ENCODE data around the gene RPL28.
"Not testable (repeated sequence)": the region's sequence is repeated elsewhere in the genome, so short reads cannot be mapped to it uniquely, and the experiment has no call there.

The RPL28 gene

DNA sequence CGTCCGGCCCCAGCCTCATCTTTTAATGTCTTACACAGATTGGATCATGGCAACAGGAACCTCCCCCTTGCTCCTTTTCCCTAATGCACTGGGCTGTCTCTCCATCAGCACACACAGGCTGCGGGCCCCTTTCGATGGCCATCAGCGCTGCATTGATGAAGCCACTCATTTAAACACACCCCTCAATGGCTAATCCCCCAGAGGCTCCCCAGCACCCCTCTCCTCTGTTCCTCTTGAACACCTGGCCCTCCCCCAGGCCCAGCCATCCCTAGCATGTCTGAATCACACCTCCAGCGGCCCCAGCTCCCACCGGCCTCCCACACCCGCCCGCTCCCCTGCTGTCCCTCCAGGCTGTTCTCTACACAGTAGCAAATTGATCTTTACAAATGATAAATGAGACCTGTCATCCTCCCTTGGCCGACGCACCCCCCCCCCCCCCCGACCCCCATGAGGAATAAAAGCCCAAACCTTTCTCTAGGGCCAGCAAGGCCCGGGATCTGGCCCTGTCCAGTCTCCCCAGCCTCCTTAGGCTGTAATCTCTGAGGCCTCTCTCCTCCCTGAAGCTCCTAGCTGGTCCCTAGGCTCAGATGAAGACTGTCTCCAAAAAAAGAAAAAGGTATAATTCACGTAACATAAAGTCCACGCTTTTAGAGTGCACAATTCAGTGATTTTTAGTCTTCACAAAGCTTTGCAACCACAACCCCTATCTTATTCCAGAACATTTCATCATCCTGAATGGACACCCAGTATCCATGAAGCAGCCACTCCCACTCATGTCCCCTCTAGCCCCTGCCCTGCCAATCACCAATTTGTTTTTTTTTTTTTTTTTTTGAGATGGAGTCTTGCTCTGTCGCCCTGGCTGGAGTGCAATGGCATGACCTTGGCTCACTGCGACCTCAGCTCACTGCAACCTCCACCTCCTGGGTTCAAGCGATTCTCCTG, 7.4 kb downstream of the RPL28 start:
- DNase-seq (ENCODE audit: low spot score) = no peak

GRCh38 chr19:55398200-55398925, 12.6 kb downstream of the RPL28 start:
- no peak for DNase-seq (ENCODE audit: low spot score)

DNA sequence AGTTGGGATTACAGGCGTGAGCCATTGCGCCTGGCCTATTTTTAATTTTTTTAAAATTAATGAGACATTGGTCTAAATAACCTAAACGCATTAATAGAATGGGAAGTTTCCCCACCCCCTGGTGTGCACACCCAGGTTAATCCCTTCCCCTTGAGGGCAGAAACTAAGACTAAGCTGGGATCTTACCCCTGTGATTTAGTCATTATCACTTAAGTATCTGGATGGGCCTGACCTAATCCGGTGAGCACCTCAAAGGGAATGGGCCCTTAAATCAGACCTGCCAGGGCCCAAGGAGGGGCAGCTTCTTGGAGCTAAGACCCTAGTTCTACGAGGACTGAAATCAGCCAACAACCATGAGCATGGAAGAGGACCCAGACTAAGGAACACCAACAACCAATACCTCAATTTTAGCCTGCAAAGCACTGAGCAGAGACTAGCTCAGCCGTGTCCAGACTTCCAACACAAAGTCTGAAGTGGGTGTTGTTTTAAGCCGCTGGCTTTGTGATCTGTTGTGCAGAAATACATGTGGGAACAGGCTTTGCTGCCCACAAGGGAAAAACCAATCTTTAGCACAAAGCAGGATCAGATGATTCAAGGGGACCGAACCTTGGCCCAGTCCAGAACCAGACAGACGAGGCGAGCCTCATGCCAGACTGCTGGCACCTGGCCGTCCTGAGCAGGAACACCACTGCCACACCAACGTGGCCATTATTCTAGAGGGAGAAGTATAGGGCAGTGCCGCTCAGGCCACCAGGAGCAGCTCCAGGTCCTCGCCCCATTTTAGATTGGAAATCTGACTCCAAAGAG, 14.8 kb downstream of the RPL28 start:
- no peak for DNase-seq (ENCODE audit: low spot score)

DNA sequence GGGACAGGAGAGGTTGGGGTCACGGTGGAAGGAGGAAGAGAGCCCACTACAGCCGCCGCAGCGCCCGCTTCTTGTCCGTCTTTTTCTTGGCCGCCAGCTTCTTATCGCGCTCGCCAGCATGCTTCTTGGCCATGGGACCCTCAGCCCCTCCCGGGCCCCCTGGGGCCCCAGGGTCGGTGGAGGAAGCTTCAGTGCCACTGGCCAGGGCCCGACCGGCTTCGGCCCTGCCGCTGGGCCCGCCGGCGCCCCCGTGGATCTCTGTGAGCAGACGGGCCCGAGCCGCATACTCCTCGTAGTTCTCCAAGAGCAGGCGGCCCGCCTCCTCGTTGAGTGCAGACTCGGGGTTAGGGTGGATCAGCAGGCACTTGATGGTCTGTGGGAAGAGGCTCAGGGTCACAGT, 15.7 kb downstream of the RPL28 start:
- not testable (repeated sequence) for DNase-seq (ENCODE audit: low spot score)

DNA sequence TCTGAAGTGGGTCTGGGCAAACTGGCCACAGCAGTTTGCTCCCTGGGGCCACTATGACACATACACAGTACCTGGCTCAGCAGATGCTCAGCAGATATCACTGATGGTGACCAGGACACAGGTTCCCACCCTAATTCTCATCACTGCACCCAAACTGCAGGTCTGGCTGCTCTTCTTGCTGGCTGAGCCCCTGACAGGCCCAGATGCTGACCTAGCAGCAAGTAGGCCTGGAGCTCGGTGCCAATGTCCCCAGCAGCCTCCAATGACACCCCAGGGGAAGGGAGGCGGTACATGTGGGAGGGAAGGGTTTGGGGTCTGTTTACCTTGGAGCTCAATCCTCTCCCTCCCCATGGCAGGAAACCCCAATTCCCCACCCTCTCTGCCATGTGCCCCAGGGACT, 16.8 kb downstream of the RPL28 start:
- no peak for DNase-seq (ENCODE audit: low spot score)

DNA sequence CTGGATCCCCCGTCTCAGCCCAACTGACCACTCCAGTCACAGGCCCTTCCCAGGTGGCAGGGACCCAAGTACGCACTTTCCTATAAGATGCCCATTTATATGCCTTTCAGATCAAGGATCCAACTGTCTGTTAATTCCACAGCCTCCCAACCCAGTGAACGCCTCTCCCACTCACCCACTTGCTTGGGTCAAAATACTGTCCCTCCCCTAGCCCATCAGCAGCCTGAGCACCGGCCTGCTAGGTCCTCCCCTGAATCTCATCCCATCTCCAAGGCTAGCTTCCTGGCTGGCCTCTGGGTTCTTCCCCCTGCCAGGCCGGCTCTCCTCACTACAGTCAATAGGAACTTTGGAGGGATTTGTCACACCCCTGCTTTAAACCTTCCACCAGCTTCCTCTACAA, 19.9 kb downstream of the RPL28 start:
- DNase-seq (ENCODE audit: low spot score) = no peak

DNA sequence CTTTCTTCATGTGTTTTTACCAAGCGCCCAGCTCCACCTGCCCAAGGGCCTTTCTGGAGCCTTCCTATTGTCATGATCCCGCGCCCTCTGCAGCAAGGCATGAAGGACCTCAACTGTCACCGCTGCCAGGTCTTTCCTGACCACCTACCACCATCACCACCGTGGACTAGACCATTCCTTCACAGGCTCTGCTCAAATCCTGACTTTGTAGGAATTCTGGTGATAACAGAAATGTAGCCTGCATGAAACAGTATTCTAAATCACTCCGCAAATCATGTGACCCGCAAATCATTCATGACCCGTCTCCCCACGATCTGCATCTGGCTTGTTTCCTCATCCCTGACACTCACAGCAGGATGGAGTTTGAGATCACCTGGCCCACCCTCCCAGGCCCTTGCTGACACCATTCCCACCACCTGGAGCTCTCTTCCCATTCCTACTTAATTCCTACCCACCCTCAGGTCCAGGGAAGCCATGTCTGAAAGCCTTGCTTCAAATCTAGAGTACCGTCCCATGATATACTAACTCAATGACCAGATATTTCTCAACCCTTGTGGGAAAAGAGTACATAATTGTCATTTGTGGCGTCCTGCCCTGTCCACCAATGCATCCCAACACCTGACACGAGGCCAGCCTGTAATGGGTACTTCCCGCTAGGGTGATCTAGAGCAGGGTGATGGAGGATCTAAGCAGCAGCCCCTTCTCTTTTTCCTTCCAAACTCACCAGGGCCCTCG, 20.5 kb downstream of the RPL28 start:
- no peak for DNase-seq (ENCODE audit: low spot score)

DNA sequence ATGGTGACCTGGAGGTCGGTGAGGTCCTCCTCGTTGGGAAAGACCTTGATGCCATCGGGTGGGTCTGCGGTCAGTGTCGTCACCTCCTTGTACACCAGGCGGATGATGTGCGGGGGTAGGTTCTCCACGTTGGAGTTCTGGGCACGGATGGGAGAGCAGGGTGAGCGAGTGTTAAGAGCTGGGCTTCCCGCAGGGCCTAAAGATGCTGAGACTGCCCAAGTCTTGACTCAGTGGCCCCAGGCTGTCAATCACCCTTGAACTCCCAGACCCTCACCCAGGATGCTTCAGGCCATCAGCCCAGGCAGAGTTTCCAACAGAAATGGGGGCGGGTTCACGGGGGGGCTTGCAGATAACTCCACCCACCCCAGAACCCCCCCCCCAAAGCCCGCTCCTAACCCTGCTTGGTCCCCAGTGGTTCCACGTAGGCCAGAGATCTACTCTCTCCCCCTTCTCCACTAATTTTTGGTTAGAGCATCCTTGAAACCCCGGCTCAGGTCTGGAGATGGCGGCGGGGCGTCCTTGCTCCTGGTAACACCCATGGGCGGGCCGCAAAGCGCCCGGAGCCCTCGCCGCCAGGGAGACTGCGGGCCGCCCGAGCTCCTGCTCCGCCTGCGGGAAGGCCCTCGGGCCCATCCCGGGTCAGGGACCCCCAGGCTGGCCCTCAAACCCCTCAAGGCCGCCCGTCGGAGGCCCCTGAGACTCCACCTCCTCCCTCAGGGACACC, 21.3 kb downstream of the RPL28 start:
- DNase-seq (ENCODE audit: low spot score) = no peak

- DNase-seq (ENCODE audit: low spot score) = not testable (repeated sequence)
Observed at GRCh38 chr19:55407550-55407799, 21.7 kb downstream of the RPL28 start, which contains the start of gene UBE2S. UBE2S (minus strand) TSS chr19:55407788; CDS start chr19:55407589, 199 bp downstream.

DNA sequence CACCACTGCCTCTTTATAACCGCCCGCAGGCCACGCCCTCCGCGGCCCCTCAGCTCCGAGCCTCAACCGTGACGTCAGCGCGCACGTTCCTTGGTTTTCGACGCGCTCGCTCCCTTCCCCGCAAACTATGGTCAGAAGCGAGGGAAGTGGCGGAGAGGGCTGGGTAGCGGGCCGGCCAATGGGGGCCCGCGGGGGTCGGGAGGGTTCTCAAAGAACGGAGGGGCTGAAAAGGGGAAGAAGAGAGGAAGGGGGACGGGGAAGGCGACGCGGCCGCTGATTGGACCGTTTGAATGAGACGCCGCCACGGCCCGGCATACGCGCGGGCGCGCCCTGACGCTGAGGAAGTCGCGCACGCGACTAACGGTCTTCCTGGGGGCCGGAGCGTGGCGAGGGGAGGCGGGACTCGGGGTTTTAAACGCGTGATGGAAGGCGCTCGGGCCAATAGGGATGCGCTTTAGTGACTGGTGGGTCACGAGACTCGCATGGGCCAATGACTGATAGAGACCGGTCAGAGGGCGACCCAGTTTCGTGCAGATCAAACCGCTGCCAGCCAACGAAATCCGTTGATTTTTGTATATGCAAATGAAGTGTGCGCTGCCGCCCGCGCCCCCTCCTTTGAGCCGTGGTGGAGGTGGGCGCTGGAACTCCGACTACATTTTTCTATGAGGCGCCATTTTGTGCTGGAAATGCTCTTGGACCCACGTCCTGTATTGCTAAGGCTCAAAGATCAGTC, 22.2 kb downstream of the RPL28 start:
- peak; percentile 100 for DNase-seq (ENCODE audit: low spot score)

GRCh38 chr19:55408533-55408872, 22.8 kb downstream of the RPL28 start:
- no peak for DNase-seq (ENCODE audit: low spot score)

- not testable (repeated sequence) for DNase-seq (ENCODE audit: low spot score)
Observed at GRCh38 chr19:55409179-55409578, 23.4 kb downstream of the RPL28 start.

DNA sequence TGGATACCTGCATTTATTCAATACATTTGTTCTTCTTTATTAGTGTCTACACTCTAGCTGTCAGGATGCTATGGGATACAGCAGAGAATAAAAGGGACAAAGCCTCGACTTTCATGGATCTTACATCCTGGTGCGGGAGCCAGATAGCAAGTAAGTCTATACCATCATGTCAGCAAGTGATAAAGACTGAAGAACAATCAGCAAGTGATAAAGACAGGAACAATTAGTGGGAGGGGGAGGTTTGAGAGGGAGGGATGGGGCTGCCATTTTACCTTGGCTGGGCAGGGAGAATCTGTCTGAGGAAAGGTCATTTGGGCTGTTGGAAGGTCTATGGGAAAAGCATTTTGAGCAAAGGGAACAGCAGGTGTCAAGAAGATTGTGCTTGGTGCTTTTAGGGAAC, 24.4 kb downstream of the RPL28 start:
- DNase-seq (ENCODE audit: low spot score) = no peak

DNA sequence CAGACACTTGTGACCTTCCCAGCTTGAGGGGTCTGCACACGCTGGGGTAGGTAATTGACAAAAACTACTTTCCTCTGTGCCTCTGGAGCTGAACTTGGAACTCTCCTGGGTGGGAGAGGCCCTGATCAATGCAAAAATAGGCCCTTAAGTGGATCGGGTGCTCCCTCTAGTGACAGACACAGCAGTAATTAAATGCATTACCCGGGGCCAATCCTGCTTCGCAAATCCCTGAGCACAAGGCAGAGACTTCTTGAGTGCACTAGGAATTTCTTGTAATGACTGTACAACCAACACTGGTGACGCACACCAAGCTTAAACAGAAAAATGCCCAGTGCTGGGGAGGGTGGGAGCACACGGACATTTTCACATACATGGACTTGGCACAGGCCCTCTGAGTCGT, 32.5 kb downstream of the RPL28 start:
- peak; percentile 70 for DNase-seq (ENCODE audit: low spot score)

DNA sequence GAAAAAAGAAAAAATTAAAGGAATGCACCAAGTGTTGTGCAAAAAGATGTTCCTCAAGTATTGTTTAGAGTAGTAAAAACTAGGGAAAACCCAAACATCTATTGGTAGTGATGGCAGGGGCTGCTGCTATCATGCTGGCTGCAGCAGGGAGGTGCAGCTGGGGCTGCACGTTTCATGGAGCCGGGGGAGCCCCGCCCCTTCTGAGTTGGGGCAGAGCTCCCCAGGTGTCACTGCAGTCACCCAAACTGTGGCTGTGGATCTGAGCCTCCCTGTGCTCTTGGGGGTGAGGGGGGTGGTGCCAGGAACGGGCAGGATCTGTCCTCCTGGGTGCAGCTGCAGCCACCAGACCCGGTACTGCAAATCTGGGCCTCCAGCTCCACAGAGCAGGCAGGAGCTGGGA, 33.4 kb downstream of the RPL28 start:
- no peak for DNase-seq (ENCODE audit: low spot score)

- DNase-seq (ENCODE audit: low spot score) = no peak
Observed at GRCh38 chr19:55419624-55420236, 34.0 kb downstream of the RPL28 start.

DNA sequence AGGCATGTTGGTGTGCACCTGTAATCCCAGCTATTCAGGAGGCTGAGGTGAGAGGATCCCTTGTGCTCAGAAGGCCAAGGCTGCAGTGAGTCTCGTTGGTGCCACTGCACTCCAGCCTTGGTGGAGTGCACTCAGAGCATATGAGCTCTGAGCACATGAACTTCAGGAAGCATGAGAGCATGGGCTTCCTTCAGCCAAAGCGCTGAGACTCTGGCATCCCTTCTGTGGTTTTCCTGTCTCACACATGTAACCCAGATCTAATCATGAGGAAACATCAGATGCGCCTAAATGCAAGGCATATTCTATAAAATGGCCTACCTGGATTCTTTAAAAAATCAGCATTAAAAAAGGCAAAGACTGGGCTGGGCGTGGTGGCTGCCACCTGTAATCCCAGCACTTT, 35.5 kb downstream of the RPL28 start:
- DNase-seq (ENCODE audit: low spot score) = not testable (repeated sequence)

GRCh38 chr19:55423225-55424005, 37.7 kb downstream of the RPL28 start:
- DNase-seq (ENCODE audit: low spot score) = no peak

DNA sequence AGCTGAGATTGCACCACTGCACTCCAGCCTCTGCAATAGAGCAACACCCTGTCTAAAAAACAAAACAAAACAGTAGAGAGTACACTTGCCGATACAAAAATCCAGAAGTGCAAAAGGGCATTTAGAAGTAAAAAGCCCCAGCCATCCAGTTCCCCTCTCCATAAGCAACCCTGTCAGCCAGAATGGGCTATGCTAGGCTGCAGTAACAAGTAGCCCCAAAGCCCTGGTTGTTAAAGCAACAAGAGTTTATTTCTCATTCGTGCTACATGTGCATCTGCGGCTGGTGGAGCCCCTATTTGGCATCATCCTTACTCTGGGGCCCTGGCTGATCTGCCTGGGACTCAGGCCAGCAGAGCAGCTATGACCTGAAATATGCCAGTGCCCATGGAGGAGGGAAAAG, 38.8 kb downstream of the RPL28 start:
- DNase-seq (ENCODE audit: low spot score) = no peak

All from COLO829 (cell line).